ENCODE measurements around the gene TRANK1.

- TF ChIP-seq, protein P1, sequence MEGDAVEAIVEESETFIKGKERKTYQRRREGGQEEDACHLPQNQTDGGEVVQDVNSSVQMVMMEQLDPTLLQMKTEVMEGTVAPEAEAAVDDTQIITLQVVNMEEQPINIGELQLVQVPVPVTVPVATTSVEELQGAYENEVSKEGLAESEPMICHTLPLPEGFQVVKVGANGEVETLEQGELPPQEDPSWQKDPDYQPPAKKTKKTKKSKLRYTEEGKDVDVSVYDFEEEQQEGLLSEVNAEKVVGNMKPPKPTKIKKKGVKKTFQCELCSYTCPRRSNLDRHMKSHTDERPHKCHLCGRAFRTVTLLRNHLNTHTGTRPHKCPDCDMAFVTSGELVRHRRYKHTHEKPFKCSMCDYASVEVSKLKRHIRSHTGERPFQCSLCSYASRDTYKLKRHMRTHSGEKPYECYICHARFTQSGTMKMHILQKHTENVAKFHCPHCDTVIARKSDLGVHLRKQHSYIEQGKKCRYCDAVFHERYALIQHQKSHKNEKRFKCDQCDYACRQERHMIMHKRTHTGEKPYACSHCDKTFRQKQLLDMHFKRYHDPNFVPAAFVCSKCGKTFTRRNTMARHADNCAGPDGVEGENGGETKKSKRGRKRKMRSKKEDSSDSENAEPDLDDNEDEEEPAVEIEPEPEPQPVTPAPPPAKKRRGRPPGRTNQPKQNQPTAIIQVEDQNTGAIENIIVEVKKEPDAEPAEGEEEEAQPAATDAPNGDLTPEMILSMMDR (IDR thresholded peaks at IDR 0.05 in 4 of 5, conservative IDR thresholded peaks at IDR 0.05 in 1 of 5) = no peak
- no peak for TF ChIP-seq POLR2A (IDR thresholded peaks at IDR 0.05)
These were observed 20.6 kb upstream of the TRANK1 start for GRCh38 chr3:36965440-36965839.
